A172 (cell line): ENCODE results near the gene RRP15. TPM values are rescaled to one million over a fixed set of nuclear protein-coding genes. Genes with fewer than 3 reads are reported as not detected.

Experiments
- DNase-seq: peaks from one replicate; pipeline ENCODE4 v3.0.0-alpha.2; 2015; ENCODE audit warnings: low spot score
- total RNA-seq: library from RNA; depleted of rRNA; stranded (reverse); fragments of >200 nt; shearing (Covaris generic); gene quantifications from 2 replicates; pipeline ENCODE4 v1.2.3, GENCODE V29; 2014; rRNA removed

Gene RRP15
- total RNA-seq, 1 experiment from 2014 or later: 26.2 TPM

DNA sequence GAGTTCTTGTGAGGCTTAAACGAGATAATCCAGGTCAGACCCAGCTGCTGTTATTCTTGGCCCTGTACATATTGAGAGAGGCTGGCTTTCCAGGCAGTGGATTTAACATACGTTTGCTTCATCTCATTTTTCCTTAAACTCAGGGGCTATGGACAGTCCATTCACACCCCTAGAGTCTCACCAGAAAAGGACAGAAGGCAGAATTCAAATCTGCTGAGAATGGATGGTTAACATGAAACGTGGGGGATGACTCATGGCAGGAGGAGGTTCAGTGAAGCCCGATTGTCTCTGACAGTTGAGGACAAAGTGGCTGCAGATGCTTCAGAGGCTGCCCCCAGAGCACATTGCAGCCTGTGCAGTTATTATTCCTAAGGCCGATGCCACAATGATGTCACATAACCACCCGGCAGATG lies 99.5 kb downstream of the RRP15 start:
- DNase-seq: peak; percentile 81

Other genes starting within 250 kb of the RRP15 start
- gene TGFB2, start 60.0 kb downstream of the RRP15 start, total RNA-seq: 65.5 and 87.6 TPM in 2 replicates